MM.1S (cell line): ENCODE data around the gene RERE.

Experiments used
- DNase-seq: peaks from one replicate; pipeline ENCODE4 v3.0.0-alpha.2; 2015
- H2AFZ ChIP-seq: fragments of 300-600 bp; sonication (generic); 2 replicates; pipeline ENCODE4 v1.6.0; 2016; ENCODE audit warnings: antibody characterized with exemption, low read length
- H3F3A ChIP-seq: fragments of 300-600 bp; sonication (generic); 2 replicates; pipeline ENCODE4 v1.6.1; 2016; ENCODE audit warnings: mild to moderate bottlenecking, antibody characterized with exemption, low read length, moderate library complexity, mixed read lengths; ENCODE audit not compliant: insufficient read depth
- H3K27ac ChIP-seq: fragments of 300-600 bp; sonication (generic); 2 replicates; pipeline ENCODE4 v1.5.1; 2016; ENCODE audit warnings: mild to moderate bottlenecking, low read length
- H3K27me3 ChIP-seq: fragments of 300-600 bp; sonication (generic); replicated peaks from 2 replicates; pipeline ENCODE4 v1.6.0; 2016; ENCODE audit warnings: low read length; ENCODE audit not compliant: insufficient read depth
- H3K36me3 ChIP-seq: fragments of 300-600 bp; sonication (generic); replicated peaks from 2 replicates; pipeline ENCODE4 v1.6.1; 2016; ENCODE audit warnings: mild to moderate bottlenecking, low read length, mixed read lengths; ENCODE audit not compliant: insufficient read depth
- H3K4me1 ChIP-seq: fragments of 300-600 bp; sonication (generic); 2 replicates; pipeline ENCODE4 v1.6.1; 2016; ENCODE audit warnings: low read length, mixed read lengths
- H3K4me2 ChIP-seq: fragments of 300-600 bp; sonication (generic); 2 replicates; pipeline ENCODE4 v1.6.0; 2016; ENCODE audit warnings: low read depth, low read length
- H3K4me3 ChIP-seq: fragments of 300-600 bp; sonication (generic); 2 replicates; pipeline ENCODE4 v1.5.1; 2016; ENCODE audit warnings: low read length, mixed read lengths
- H3K79me2 ChIP-seq: fragments of 300-600 bp; sonication (generic); 2 replicates; pipeline ENCODE4 v1.6.1; 2016; ENCODE audit warnings: mixed run types, low read length, mixed read lengths
- H3K9ac ChIP-seq: fragments of 300-600 bp; sonication (generic); 2 replicates; pipeline ENCODE4 v1.6.1; 2016; ENCODE audit warnings: low read length, mixed read lengths
- H3K9me2 ChIP-seq: fragments of 300-600 bp; sonication (generic); replicated peaks from 2 replicates; pipeline ENCODE4 v1.6.1; 2016; ENCODE audit warnings: mild to moderate bottlenecking, low read length, mixed read lengths; ENCODE audit not compliant: insufficient read depth
- H3K9me3 ChIP-seq: fragments of 300-600 bp; sonication (generic); replicated peaks from 2 replicates; pipeline ENCODE4 v1.6.1; 2016; ENCODE audit warnings: mild to moderate bottlenecking, low read length, mixed read lengths; ENCODE audit not compliant: insufficient read depth
- H4K20me1 ChIP-seq: fragments of 300-600 bp; sonication (generic); 2 replicates; pipeline ENCODE4 v1.6.1; 2016; ENCODE audit warnings: mild to moderate bottlenecking, low read length, moderate library complexity, mixed read lengths; ENCODE audit not compliant: insufficient read depth
- CTCF ChIP-seq: fragments of 300-600 bp; sonication (generic); IDR thresholded peaks from 2 replicates; pipeline ENCODE4 v1.5.1; 2016; ENCODE audit warnings: antibody characterized with exemption, low read length, mixed read lengths
- EZH2 ChIP-seq: fragments of 300-600 bp; sonication (generic); optimal IDR thresholded peaks from 2 replicates; pipeline ENCODE3; 2017; ENCODE audit warnings: low read depth, mild to moderate bottlenecking, antibody characterized with exemption, low read length, mixed read lengths
- EZH2phosphoT487 ChIP-seq: fragments of 300-600 bp; sonication (generic); IDR thresholded peaks from 2 replicates; pipeline ENCODE4 v1.6.1; 2018; ENCODE audit warnings: antibody characterized with exemption, low read length

Gene RERE

GRCh38 chr1:8430476-8430875, 387.0 kb downstream of the RERE start:
- TF ChIP-seq EZH2 (no peak), CTCF (no peak), EZH2phosphoT487 (no peak)
- Histone ChIP-seq H3K4me3 (no peak overlapping the region), H2AFZ (no peak overlapping the region), H3K9me3 (no peaks in the 10 kb centered on the region), H3K27me3 (0 out of 2 replicates have a peak, but pooled peaks cover 3% of the 10 kb centered on the region), H3K36me3 (no peaks in the 10 kb centered on the region), H3K27ac (no peak overlapping the region), H3K9ac (no peak overlapping the region), H3K4me2 (no peak overlapping the region), H4K20me1 (no peaks in the 10 kb centered on the region), H3K9me2 (no peaks in the 10 kb centered on the region), H3F3A (peaks cover 19% of the 10 kb centered on the region), H3K79me2 (peaks cover 5% of the 10 kb centered on the region; the same call in 1 of the 2 replicates), H3K4me1 (peaks cover 22% of the 10 kb centered on the region)
- DNase-seq: no peak

DNA sequence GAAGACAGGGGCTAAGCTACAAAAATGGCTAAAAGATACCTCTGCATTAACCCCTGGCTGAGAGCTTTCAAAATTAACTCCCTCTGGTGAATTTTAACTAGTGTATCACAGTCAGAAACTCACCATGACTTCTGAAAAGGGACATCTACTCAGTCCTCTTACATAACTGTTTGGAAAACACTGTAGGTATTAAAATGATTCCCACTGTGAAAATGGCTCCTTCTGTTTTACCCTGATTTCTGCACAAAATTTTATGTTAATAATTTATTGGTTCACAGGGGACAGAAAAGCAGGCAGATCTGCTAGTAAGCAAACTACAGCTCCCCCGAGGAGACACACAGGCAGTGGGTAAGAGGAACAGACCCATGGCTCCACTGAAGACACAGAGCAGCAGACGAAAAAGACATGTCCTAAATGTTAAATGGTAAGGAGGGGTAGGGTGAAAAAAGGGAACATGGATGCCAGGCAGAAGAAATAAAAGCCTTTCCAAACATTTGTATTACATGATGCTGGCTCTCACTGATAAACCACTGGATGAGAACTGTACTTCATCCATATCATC, 387.8 kb downstream of the RERE start:
- no peak overlapping the region for H3K4me2 ChIP-seq
- no peak overlapping the region for H3K27ac ChIP-seq
- no peak overlapping the region for H3K4me3 ChIP-seq
- H3K9me3 ChIP-seq: no peaks in the 10 kb centered on the region
- H3F3A ChIP-seq: peaks cover 19% of the 10 kb centered on the region
- H2AFZ ChIP-seq: no peak overlapping the region
- no peak for DNase-seq
- H3K79me2 ChIP-seq: peaks cover 5% of the 10 kb centered on the region; the same call in 1 of the 2 replicates
- TF ChIP-seq EZH2: no peak
- TF ChIP-seq EZH2phosphoT487: no peak
- no peak for TF ChIP-seq CTCF
- H4K20me1 ChIP-seq: no peaks in the 10 kb centered on the region
- H3K27me3 ChIP-seq: 0 out of 2 replicates have a peak, but pooled peaks cover 3% of the 10 kb centered on the region
- H3K9ac ChIP-seq: no peak overlapping the region
- no peaks in the 10 kb centered on the region for H3K36me3 ChIP-seq
- no peaks in the 10 kb centered on the region for H3K9me2 ChIP-seq
- peaks cover 22% of the 10 kb centered on the region for H3K4me1 ChIP-seq

DNA sequence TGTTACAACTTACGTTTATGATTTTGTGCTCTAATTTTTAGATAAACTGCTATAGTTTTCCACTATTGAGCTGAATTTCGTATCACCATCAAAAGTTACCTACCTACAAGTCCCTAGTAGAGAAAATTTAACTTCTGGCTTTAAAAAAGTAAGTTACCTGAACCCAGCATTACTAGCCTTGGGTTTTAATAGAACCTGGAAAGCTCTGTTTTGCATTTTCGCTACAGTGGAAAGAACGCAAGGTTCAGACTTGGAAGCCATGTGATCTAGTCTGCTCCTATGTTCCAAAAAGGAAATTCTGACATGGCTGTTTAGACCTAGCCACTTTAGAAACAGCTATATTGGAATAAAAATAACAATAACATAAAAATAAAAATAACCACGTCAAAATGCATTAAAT, 389.0 kb downstream of the RERE start:
- no peak overlapping the region for H3K4me3 ChIP-seq
- peaks cover 19% of the 10 kb centered on the region for H3F3A ChIP-seq
- peak overlapping the region; percentile 61; the same call in 1 of the 2 replicates for H3K4me2 ChIP-seq
- H3K27ac ChIP-seq: no peak overlapping the region
- DNase-seq: no peak
- no peak for TF ChIP-seq CTCF
- no peak for TF ChIP-seq EZH2
- no peak for TF ChIP-seq EZH2phosphoT487
- no peak overlapping the region for H2AFZ ChIP-seq
- H3K27me3 ChIP-seq: 0 out of 2 replicates have a peak, but pooled peaks cover 3% of the 10 kb centered on the region
- peaks cover 5% of the 10 kb centered on the region; the same call in 1 of the 2 replicates for H3K79me2 ChIP-seq
- H3K9me2 ChIP-seq: no peaks in the 10 kb centered on the region
- no peak overlapping the region for H3K9ac ChIP-seq
- H3K4me1 ChIP-seq: peaks cover 22% of the 10 kb centered on the region
- H3K9me3 ChIP-seq: no peaks in the 10 kb centered on the region
- no peaks in the 10 kb centered on the region for H3K36me3 ChIP-seq
- no peaks in the 10 kb centered on the region for H4K20me1 ChIP-seq
